ENCODE results near the gene CKAP2L. TPM values are rescaled to one million over a fixed set of nuclear protein-coding genes. Genes with fewer than 3 reads are reported as not detected.

The CKAP2L gene
- total and polyA plus RNA-seq, 8 donors, result 1.1 to 4.4 (median 1.3) TPM

- Histone ChIP-seq H3K4me3 (no peak overlapping the region), H3K4me1 (no peaks in the 10 kb centered on the region), H3K27ac (no peak overlapping the region), H3K9me3 (no peaks in the 10 kb centered on the region), H3K36me3 (no peaks in the 10 kb centered on the region), H3K27me3 (peaks cover 0 to 1% (median 0%) of the 10 kb centered on the region in 3 donors)
- TF ChIP-seq CTCF (IDR thresholded peaks at IDR 0.05) (no peak), POLR2AphosphoS5 (IDR thresholded peaks at IDR 0.05) (no peak), POLR2A (IDR thresholded peaks at IDR 0.05) (no peak), EP300 (IDR thresholded peaks at IDR 0.05) (no peak)
- intact Hi-C loops (cut with DNase I; ENCODE audit: low total_unique reads), result no loop called here
- WGBS, 5 donors, result 91 to 94% (median 91%) methylated on average over 7 of the region's 7 CpGs
- no peak for DNase-seq
Observed at GRCh38 chr2:112714836-112715631, 49.4 kb downstream of the CKAP2L start.

- intact Hi-C loops (cut with DNase I; ENCODE audit: low total_unique reads), result no loop called here
- Histone ChIP-seq H3K27me3 (peaks cover 0 to 3% (median 0%) of the 10 kb centered on the region in 3 donors), H3K36me3 (no peaks in the 10 kb centered on the region), H3K27ac (no peak overlapping the region), H3K4me3 (no peak overlapping the region), H3K9me3 (no peaks in the 10 kb centered on the region), H3K4me1 (no peaks in the 10 kb centered on the region)
- 85 to 93% (median 89%) methylated on average over 4 of the region's 4 CpGs for WGBS, 5 donors
- DNase-seq, result no peak
- TF ChIP-seq CTCF (IDR thresholded peaks at IDR 0.05) (no peak), POLR2AphosphoS5 (IDR thresholded peaks at IDR 0.05) (no peak), EP300 (IDR thresholded peaks at IDR 0.05) (no peak), POLR2A (IDR thresholded peaks at IDR 0.05) (no peak)
Observed at GRCh38 chr2:112714331-112714730, 50.1 kb downstream of the CKAP2L start.

GRCh38 chr2:112713926-112714325 lies 50.5 kb downstream of the CKAP2L start:
- TF ChIP-seq CTCF (IDR thresholded peaks at IDR 0.05) (no peak), EP300 (IDR thresholded peaks at IDR 0.05) (no peak), POLR2A (IDR thresholded peaks at IDR 0.05) (no peak), POLR2AphosphoS5 (IDR thresholded peaks at IDR 0.05) (no peak)
- intact Hi-C loops (cut with DNase I; ENCODE audit: low total_unique reads), result no loop called here
- no peak for DNase-seq
- H3K27ac ChIP-seq, result no peak overlapping the region
- H3K4me3 ChIP-seq, result no peak overlapping the region
- 90 to 96% (median 94%) methylated on average over 6 to 7 of the region's 7 CpGs for WGBS, 5 donors
- peaks cover 0 to 3% (median 0%) of the 10 kb centered on the region in 3 donors for H3K27me3 ChIP-seq
- H3K9me3 ChIP-seq, result no peaks in the 10 kb centered on the region
- H3K4me1 ChIP-seq, result peaks cover 0 to under 1% (median 0%) of the 10 kb centered on the region in 4 donors
- no peaks in the 10 kb centered on the region for H3K36me3 ChIP-seq

GRCh38 chr2:112713585-112713925 lies 50.9 kb downstream of the CKAP2L start:
- H3K4me1 ChIP-seq, result peaks cover 0 to 4% (median 0%) of the 10 kb centered on the region in 4 donors
- no peak for TF ChIP-seq CTCF (IDR thresholded peaks at IDR 0.05)
- TF ChIP-seq POLR2A (IDR thresholded peaks at IDR 0.05), result no peak
- no peak for TF ChIP-seq EP300 (IDR thresholded peaks at IDR 0.05)
- no peak for TF ChIP-seq POLR2AphosphoS5 (IDR thresholded peaks at IDR 0.05)
- intact Hi-C loops (cut with DNase I; ENCODE audit: low total_unique reads), result no loop called here

More at GRCh38 chr2:112713585-112713925, 50.9 kb downstream of the CKAP2L start:
- Histone ChIP-seq H3K4me3 (no peak overlapping the region), H3K9me3 (no peaks in the 10 kb centered on the region), H3K27me3 (peaks cover 0 to 3% (median 0%) of the 10 kb centered on the region in 3 donors), H3K27ac (no peak overlapping the region), H3K36me3 (no peaks in the 10 kb centered on the region)
- DNase-seq, result no peak
- WGBS, 5 donors, result 68 to 80% (median 72%) methylated on average over 6 to 7 of the region's 7 CpGs
